GM18505 (cell line): ENCODE measurements around the gene TCEAL1.
"Not testable (repeated sequence)": the region's sequence is repeated elsewhere in the genome, so short reads cannot be mapped to it uniquely, and the experiment has no call there.

ENCODE experiments used
- ATAC-seq: cut with Tn5 transposase; IDR thresholded peaks from one replicate; pipeline ENCODE4 v1.9.1; 2021; ENCODE audit not compliant: unreplicated experiment
- POLR2A ChIP-seq: IDR thresholded peaks from 4 replicates; pipeline ENCODE4 v1.6.1; 2011; ENCODE audit warnings: borderline replicate concordance; ENCODE audit not compliant: insufficient read depth, insufficient read length; ENCODE audit errors: extremely low read depth

The TCEAL1 gene

GRCh38 chrX:103628386-103629317 is at the start of gene TCEAL1:
Gene TCEAL1 (plus strand): TSS chrX:103628975. CDS start chrX:103629917, 942 bp downstream.
- peak; percentile 59 for TF ChIP-seq POLR2A
- peak; percentile 72 for ATAC-seq

GRCh38 chrX:103584596-103584995 is 44.2 kb upstream of the TCEAL1 start:
- TF ChIP-seq POLR2A: no peak
- ATAC-seq: no peak

GRCh38 chrX:103585411-103586313 is 43.1 kb upstream of the TCEAL1 start, which contains the start of gene TCEAL4:
Gene TCEAL4 (plus strand): TSS chrX:103585515. CDS start chrX:103586676, 1,161 bp downstream.
- ATAC-seq: peak; percentile 97
- peak; percentile 49 for TF ChIP-seq POLR2A

- TF ChIP-seq POLR2A: no peak
- ATAC-seq: no peak
Measured at GRCh38 chrX:103586314-103586646, 42.5 kb upstream of the TCEAL1 start.

- no peak for TF ChIP-seq POLR2A
- no peak for ATAC-seq
Measured at GRCh38 chrX:103586659-103587058, 42.1 kb upstream of the TCEAL1 start.

- ATAC-seq: not testable (repeated sequence)
Measured at GRCh38 chrX:103592295-103592694, 36.5 kb upstream of the TCEAL1 start.

- not testable (repeated sequence) for ATAC-seq
Measured at GRCh38 chrX:103595202-103595601, 33.6 kb upstream of the TCEAL1 start.

- ATAC-seq: peak; percentile 84
- no peak for TF ChIP-seq POLR2A
Measured at GRCh38 chrX:103607364-103608305, 21.1 kb upstream of the TCEAL1 start, which contains the start of gene TCEAL3. Gene TCEAL3 (plus strand): TSS chrX:103607963. CDS start chrX:103609065, 1,102 bp downstream.

GRCh38 chrX:103608306-103608963 is 20.3 kb upstream of the TCEAL1 start:
- no peak for TF ChIP-seq POLR2A
- ATAC-seq: no peak

GRCh38 chrX:103610282-103610681 is 18.5 kb upstream of the TCEAL1 start:
- TF ChIP-seq POLR2A: no peak
- ATAC-seq: no peak

GRCh38 chrX:103613362-103613890 is 15.3 kb upstream of the TCEAL1 start:
- ATAC-seq: no peak
- TF ChIP-seq POLR2A: no peak

GRCh38 chrX:103614999-103615398 is 13.8 kb upstream of the TCEAL1 start:
- TF ChIP-seq POLR2A: no peak
- ATAC-seq: no peak
